NCI-H2081 treated with DMSO at 0.1 percent for 48 hours (cell line): Measurements from ENCODE around the gene LRRC45.
A peak's percentile ranks its signal among the peaks of the same experiment; 100 is the strongest.

Experiments used
- DNase-seq: peaks from one replicate; lab custom pipeline; 2025; lab: John Stamatoyannopoulos, UW

The LRRC45 gene

DNA sequence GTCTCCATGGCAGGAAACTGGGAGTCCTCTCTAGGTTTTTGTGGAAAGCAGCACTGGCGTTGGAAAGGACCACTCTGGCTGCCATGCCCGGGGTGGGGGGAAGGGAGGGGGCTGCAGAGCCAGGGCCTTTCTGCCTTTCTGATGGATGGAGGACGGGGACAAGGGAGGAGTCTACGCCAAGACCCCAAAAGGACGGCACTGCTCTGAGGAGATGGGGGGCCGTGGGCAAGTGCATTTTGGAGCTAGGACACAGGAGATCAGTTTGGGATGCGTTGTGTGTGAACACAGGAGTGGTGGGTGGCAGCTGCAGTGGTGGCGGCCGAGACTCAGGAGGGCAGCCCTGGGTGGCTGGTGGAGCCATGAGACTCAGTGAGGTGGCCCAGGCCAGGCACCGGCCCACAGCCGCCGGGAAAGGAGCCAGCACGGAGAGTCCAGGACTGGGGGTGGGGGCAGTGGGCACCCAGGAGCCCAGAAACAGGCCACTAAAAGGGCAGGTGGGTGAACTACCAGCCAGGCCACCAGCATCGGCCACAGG is 2.5 kb upstream of the LRRC45 start:
- no peak for DNase-seq

DNA sequence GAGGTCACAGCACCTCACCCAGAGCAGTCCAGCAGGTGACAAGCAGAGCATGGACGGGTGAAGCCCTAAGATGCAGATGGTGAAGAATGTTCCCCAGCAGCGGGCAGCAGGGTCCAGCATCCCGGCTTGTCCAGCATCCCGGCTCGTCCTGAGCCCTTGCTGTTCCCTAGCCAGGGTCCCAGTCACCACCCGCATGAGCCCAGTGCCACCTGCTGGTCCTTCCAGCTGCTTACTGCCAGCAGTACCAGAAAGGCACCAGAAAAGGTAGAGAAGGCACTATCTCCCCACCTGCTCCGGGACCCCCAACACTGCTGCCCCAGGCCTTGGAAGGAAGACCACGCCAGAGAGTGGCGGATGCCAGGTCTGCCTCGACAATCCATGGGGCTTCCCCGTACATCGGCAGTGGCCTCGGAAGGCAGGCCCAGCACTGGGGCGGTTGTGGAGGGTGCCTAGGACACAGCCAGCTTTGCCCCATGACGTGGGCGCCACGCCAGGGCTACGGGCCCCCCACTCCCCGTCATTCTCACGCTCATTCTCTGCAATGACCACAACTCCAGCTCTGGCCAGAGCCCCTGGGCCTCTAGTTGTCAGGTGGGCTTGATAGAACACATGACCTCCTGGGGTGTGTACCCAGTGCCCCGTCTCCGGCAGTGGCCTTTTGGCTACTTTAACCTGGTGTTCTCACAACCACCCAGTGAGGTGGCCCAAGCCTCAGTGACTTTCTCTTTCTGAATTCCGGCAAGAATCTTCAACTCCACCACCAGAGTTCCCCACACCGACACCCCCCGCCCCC is 1.8 kb upstream of the LRRC45 start:
- no peak for DNase-seq

DNA sequence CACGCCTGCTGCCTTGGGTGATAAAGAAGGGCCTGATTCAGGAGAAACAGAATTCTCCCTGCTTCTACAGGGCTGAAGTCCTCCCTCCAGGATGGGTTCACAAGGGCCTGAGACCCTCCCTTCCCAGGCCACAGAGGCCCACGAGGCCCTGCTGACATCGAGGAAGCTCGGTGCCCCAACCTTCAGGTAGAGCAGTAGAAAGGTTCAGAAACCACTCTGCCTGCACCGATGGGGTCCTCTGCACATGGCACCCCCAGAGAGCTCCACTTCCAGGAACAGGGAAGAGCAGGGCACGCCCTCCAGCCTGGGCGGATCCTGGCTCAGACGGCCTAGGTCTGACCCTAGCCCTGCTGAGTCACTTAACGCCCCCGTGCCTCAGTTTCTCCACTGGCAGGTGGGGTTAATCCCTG is 1.2 kb upstream of the LRRC45 start:
- no peak for DNase-seq

DNA sequence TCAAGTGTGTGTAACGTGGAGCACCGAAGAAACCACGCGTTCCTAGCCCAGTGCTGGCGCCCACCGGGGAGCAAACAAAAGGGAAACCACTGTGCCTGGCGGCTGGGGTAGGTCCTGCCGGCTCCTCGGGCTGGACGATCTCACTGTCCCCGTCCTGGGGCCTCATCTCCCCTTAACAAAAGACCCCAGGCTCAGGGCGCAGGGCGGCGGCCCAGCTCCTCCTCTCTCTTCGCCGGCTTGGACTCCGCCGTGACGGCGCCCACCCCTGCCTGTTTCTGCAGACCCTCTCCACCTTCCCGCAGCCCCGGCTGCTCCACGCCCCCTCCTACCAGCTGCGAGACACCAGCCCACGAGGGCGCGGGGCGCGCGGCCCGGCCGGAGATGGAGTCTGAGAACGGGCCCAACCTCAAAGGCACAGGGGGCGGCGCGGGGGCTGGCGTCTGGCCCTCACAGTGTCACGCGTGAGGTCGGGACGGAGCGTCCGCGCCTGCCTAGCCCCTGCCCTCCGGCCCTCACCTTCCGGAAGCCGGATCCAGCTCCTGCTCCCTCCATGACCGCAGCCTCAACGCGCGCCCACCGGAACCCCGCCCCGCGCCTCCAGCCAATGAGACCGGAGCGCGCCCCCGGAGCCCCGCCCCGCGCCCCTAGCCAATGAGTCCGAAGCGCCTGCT is 660 bp upstream of the LRRC45 start, which contains the start of gene CENPX:
TSS of gene CENPX (minus strand) at position 569 of the 671 bp plus-strand sequence. CDS start at position 552, 17 bp downstream.
- no peak for DNase-seq

DNA sequence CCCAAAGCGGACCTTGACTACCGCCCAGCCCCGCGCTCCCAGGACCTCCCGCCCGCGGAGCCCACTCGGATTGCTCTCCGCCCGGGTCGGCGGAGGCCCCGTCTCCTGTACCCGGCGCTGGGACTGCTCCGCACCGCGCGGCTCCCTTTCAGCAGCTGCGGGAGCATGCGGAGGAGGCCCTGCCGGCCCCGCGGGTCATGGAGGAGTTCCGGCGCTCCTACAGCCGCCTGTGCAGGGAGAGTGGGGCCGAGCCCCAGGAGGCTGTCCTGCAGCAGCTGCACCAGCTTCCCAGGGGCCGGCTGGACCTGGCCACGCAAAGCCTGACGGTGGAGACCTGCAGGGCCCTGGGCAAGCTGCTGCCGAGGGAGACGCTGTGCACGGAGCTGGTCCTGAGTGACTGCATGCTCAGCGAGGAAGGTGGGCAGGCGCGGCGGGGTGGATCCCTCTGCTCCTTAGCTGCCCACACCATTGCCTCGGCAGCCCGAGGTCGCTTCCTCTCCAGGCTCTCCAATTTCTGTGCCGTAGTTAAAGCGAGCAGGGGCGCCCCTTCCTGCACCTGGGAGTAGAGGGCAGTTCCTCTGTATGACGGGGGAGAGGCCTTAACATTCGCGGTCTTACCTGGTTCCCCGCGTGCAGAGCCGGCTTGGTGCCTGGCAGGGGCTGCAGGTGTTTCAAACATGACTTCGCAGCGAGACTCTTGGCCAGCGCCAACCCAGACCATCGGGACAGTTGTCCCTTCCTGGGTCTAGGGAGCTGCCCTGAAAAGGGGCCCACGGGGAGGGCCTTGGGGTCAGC is 539 bp downstream of the LRRC45 start:
- DNase-seq, result no peak

DNA sequence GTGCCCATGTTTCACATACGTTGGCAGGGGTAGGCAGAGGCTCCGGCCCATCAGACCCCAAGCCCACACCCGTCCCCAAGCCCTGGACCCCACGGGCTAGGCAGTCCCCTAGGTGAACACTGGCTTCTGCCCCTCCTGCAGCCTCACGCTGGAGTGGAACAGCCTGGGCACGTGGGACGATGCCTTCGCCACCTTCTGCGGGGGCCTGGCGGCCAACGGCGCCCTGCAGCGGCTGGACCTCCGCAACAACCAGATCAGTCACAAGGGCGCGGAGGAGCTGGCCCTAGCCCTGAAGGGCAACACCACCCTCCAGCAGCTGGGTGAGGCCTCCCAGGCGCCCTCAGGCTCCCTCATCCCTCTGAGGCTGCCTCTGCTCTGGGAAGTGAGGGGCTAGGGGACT is 1.8 kb downstream of the LRRC45 start:
- DNase-seq, result no peak

DNA sequence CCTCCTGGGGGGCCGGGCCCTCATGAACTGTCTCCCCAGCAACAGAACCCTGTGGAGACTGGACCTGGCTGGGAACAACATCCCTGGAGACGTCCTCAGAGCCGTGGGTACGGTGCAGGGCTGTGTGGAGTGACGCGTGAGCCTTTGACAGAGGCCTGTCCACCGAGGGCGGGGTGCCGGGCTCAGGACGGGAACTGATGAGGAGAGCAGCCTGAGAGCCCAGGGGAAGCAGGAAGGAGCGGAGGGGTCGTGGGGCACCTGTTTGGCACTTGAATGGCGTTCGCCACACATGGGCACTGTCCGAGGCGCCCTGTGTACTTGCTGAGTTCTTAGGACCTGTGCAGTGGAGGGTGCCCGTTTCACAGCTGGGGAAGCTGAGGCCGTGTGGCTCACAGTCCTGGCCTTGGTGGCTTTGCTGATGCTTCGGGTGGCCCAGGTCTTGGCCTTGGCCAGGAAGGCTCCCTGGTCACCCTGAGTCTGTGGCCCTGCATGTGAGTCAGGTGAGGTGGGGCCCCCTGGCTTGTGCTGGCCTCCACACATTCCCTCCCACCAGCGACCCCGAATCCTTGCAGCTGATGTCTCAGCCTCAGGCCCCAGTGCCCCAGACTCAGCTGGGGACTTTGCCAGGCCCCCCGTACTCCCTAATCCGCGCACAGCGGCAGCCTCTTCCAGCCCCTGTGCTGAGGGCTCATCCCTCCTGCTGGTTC is 2.4 kb downstream of the LRRC45 start:
- DNase-seq, result no peak

DNA sequence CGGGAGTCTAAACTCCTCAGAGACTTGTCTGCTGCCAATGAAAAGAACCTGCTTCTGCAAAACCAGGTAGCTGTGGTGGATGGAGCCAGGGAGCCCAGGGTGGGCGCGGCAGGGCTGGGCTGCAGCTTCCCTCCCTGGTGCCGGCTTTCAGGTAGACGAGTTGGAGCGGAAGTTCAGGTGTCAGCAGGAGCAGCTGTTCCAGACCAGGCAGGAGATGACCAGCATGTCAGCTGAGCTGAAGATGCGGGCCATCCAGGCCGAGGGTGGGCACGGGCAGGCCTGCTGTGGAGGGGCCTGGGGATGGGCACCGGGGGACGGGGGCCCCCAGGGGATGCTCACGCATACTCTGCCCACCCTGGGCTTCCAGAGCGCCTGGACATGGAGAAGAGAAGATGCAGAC is 5.1 kb downstream of the LRRC45 start:
- no peak for DNase-seq

DNA sequence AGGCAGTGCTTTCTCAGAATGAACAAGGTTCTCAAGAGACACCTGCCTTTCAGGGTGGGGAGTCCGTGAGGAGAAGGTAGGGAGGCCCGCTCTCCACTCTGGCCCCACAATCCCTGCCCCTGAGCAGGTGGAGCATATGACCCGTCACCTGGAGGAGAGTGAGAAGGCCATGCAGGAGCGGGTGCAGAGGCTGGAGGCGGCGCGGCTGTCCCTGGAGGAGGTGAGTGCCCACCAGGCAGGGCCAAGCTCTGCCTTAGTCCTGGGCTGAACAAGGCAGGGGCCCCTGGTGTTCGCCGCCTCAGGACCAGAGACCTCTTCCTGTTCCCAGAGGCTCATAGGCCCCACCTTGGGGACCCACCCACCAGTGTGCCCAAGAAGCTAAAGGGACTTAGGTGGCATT is 5.9 kb downstream of the LRRC45 start:
- no peak for DNase-seq

DNA sequence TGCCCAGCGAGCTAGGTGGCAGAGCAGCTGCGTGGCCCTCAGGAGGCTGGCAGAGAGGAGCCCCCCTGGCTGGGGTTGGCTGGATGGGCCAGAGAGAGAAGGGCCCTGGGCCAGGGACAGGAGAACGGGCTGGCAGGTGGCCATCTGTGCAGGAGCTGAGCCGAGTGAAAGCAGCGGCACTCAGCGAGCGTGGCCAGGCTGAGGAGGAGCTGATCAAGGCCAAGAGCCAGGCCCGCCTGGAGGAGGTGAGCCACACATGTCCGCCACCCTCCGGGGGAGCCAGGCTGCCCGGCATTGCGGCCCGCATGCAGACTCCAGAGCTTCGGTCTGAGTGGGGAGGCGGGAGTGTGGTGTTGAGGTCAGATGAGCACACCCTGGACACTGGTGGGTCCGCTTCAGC is 6.3 kb downstream of the LRRC45 start:
- no peak for DNase-seq

DNA sequence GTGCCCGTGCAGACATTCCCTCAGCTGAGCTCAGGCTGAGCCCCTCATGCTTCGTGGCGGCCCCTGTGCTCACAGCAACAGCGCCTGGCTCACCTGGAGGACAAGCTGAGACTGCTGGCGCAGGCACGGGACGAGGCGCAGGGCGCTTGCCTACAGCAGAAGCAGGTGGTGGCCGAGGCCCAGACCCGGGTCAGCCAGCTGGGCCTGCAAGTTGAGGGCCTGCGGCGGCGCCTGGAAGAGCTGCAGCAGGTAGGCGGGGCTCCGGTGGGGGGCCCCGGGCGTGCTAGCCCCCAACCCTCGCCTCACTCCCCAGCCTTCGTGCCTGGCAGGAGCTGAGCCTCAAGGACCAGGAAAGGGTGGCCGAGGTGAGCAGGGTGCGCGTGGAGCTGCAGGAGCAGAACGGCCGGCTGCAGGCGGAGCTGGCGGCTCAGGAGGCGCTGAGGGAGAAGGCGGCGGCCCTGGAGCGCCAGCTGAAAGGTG is 6.9 kb downstream of the LRRC45 start:
- no peak for DNase-seq

DNA sequence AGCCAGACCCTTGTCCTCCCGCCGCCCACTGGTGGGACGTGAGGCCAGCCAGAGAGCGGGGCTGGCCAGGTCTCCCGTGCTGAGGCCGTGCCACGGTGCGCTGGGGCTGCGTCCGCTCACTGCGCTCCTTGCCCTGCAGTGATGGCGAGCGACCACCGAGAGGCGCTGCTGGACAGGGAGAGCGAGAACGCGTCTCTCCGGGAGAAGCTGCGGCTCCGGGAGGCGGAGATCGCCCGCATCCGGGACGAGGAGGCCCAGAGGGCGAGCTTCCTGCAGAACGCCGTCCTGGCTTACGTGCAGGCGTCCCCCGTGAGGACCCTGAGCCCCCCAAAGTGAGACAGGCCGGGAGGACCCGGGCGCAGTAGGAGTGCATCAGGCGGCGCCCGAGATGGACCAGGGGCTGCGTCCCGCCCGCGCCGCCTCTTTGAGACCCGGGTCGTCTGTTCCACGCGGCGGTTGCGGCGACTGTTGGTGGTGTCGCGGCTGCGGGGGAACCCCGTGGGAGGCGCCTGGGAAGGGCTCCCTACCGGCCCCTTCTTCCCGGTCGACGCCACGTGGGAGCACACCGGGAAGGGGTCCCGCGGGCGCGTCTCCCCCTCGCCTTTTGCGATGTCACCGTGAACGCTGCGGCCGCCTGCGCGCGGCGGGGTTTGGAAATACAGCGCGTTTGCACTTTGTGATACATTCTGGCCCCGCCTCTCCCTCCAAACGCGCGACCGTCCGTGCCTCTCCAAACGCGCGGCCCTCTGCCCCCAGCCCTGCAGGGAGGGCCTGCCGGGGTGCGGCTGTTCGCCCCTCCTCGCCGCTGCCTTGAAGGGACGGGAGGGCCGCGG is 7.6 kb downstream of the LRRC45 start:
- peak; percentile 42 for DNase-seq

DNA sequence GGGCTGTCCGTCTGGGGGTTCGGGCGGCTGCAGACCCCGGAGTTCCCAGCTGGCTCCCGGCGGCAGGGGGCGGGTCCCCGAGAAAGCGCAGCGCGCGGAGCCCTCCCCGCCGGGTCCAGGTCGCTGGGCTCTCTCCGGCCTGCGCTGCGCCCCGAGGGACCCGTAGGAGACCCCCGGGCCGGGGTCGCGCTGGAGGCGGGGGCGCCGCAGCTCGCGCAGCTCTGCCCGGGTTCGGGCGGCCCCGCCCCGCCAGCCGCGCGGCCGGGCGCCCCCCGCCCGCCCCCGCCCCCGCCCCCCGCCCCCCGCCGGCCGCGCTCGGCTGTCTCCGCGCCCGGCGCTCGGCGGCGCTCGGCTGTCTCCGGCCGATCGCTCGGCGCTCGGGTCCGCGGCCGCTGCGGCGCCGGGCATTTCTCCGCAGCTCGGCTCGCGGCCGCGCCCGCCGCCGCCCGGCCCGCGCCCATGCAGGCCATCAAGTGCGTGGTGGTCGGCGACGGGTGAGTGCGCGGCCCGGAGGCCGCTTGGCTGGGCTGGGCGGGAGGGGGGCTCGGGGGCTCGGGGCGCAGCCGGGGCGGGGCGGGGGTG is 8.3 kb downstream of the LRRC45 start, which contains the start of gene RAC3:
TSS of gene RAC3 (plus strand) at position 376 of the 582 bp plus-strand sequence. CDS start at position 460, 84 bp downstream.
- DNase-seq, result no peak

DNA sequence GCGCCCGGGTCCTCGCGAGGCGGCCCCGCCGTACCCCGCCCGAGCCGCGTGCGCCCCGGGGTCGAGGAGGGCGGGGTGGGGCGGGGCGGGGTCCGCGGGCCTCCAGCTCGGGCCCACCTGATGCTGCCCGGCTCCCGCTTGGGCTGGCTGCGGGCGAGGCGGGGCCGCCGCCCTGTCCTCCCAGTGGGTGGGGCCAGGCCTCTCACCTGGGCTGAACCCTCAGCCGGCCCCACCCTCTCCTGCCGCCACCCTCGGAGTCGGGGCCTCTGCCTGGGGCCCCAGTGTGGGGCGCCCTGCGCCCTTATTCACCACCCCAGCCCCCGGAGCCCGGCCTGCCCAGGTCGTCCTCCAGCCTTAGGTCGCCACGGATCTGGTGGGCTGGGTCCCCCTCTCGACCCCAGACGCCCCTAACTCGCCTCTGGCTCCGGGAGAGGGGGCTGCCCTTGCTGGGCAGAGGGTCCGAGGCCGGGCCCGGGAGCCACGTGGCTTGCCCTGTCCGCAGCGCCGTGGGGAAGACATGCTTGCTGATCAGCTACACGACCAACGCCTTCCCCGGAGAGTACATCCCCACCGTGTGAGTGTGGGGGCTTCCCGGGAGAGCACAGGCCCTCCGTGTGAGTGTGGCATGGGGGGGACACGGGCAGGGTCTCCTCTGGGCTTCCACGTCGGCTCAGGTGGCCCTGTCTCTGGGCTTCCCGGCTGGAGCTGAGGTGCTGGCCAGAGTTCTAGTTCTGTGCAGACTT is 9.0 kb downstream of the LRRC45 start:
- no peak for DNase-seq

DNA sequence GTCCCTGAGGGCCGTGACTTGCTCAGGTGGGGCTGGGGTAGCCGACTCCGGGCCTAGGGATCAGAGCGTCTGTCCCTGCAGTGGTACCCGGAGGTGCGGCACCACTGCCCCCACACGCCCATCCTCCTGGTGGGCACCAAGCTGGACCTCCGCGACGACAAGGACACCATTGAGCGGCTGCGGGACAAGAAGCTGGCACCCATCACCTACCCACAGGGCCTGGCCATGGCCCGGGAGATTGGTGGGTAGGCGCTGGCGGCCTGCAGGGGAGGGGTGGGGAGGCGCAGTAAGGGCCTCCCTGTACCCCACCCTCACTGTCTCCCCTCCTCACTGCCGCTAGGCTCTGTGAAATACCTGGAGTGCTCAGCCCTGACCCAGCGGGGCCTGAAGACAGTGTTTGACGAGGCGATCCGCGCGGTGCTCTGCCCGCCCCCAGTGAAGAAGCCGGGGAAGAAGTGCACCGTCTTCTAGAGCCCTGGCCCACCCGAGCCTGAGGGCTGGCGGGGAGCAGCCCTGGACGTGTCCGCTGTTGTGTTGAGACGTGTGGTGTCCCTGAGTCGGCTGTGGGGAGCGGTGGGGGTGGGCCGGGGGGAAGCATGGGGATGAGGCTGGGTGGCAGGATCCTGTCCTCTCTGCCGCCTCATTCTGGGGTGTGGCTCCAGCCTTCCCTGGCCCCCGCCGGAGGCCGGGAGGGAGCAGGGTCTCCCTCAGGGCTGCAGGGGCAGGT is 10.4 kb downstream of the LRRC45 start:
- no peak for DNase-seq

DNA sequence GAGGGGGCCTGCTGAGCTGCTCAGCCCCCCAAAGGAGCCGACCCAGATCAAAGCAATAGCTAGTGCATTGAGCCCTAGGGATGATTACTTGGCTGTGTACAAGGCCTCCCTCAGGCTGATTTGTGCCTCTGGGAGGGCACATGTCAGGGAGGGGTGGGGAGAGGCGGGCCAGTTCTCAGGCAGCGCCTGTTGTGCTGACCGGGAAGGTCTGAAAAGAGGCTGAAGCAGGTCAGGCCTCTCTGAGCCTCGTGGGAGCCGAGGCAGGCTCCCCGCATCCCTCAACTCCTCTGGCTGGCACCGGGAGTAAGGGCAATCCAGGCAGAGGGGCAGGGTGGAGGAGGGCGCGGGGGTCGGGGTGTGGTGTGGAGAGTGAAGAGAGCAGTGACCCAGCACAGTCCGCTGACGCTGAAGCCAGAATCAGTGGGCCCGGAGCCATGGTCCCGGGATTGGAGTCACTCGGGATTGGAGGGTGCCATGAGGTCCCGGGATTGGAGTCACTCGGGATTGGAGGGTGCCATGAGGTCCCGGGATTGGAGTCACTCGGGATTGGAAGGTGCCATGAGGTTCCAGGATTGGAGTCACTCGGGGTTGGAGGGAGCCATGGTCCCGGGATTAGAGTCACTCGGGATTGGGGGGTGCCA is 11.4 kb downstream of the LRRC45 start:
- DNase-seq, result no peak

DNA sequence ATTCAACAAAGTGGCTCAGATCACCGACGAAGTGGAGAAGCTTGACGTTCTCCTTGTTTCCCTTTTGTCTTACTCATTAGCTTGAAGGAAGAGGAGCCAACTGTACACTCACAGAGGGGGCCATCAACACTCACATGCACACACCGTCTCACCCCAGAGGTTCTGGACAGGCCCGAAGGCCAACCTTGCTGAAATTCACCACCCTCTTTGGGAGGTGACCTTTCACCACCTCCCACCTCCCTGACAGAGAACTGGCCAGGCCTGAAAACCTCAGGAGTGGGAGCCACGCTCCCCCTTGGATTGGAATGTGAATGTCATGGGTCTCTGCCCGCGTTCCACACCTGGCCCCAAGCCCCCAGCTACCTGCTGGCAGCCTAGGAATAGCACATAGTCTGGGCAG is 12.4 kb downstream of the LRRC45 start:
- DNase-seq, result no peak

DNA sequence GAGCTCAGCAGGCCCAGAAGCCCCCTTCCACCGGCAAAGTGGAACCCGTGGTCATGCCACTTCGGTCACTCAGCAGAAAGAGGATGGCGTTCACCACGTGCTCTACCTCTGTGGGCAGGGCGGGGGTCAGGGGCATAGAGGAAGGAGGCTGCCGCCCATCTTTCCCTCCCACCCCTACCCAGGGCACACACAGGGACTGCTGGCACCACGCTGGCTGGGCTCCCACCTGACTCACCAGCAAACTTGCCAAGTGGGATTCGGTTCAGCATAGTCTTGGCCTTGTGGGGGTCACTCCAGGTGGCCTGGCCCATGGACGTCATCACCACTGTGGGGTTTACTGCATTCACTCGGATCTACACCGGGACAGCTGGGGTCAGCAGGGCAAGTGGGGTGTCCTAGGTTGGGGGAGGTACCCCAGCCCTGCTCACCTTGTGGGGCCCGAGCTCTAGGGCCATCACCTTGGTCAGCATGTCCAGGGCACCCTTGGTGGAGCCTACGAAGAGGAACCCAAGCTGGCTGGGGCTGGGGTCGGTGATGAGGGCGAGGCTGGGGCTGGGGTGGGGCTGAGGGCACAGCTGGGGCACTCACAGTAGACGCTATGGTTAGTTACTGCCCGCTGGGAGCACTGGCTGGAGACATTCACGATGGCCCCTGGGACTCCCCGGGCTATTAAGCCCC is 13.0 kb downstream of the LRRC45 start:
- no peak for DNase-seq
